ENCODE data around the gene NPTXR. TPM values are rescaled to one million over a fixed set of nuclear protein-coding genes. Genes with fewer than 3 reads are reported as not detected.

Gene NPTXR
- total RNA-seq, 4 donors from 2014 or later, result 2.0 to 5.3 (median 3.6) TPM

DNA sequence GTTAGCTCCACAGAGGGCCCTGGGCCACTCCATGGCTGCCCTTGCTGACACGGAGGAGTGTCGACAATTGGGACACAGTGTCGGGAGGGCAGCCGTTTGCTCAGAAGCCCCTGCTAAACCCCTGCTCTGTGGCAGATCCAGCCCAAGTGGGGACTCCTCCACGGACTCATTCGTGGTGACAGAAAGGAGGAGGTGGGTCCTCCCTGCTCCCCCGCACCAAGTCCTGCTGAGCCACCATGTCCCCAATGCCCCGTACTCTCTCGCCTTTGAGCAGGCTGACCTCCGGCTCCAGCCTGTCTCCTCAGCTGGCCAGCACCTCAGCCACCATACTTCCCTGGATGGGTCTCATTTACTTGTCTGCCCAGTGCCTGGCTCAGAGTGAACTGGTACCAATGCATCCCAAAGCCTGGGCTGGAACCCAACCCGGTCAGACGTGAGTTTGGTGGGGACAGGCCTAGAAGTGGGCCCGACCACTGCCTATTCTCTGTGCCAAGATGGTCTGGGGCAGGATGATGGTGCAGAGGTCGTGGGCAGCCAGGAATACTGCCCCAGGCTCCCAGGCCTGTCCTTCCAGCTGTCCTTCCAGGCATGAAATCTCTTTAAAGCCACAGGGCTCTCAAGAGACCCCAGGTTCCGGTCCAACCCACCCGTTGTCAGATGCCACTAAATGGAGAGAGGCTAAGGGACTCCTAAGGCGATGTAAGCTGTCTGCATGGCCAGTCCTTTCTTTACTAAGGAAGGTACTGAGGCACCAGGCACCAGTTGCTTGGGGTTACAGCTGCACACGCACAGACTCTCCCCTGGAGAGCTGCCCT is 23.9 kb upstream of the NPTXR start:
- TF ChIP-seq, protein P1, sequence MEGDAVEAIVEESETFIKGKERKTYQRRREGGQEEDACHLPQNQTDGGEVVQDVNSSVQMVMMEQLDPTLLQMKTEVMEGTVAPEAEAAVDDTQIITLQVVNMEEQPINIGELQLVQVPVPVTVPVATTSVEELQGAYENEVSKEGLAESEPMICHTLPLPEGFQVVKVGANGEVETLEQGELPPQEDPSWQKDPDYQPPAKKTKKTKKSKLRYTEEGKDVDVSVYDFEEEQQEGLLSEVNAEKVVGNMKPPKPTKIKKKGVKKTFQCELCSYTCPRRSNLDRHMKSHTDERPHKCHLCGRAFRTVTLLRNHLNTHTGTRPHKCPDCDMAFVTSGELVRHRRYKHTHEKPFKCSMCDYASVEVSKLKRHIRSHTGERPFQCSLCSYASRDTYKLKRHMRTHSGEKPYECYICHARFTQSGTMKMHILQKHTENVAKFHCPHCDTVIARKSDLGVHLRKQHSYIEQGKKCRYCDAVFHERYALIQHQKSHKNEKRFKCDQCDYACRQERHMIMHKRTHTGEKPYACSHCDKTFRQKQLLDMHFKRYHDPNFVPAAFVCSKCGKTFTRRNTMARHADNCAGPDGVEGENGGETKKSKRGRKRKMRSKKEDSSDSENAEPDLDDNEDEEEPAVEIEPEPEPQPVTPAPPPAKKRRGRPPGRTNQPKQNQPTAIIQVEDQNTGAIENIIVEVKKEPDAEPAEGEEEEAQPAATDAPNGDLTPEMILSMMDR (IDR thresholded peaks at IDR 0.05; ENCODE audit: low read depth), result no peak

DNA sequence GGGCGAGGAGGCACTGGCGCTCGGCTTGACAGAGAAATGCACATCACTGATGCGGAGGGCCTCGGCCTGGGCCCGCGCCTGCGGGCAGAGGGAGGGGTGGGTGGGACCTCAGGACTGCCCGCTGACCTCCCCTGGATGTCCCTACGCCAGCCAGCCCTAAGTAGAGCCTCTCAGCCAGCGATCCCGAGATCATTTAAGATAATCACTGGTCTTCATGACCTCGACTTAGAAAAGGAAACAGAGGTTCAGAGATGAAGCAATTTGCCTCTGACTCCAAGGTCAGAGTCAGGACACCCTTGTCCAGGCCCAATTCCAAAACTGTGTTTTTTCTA is 23.3 kb upstream of the NPTXR start:
- TF ChIP-seq, protein P1 (IDR thresholded peaks at IDR 0.05; ENCODE audit: low read depth), result no peak

DNA sequence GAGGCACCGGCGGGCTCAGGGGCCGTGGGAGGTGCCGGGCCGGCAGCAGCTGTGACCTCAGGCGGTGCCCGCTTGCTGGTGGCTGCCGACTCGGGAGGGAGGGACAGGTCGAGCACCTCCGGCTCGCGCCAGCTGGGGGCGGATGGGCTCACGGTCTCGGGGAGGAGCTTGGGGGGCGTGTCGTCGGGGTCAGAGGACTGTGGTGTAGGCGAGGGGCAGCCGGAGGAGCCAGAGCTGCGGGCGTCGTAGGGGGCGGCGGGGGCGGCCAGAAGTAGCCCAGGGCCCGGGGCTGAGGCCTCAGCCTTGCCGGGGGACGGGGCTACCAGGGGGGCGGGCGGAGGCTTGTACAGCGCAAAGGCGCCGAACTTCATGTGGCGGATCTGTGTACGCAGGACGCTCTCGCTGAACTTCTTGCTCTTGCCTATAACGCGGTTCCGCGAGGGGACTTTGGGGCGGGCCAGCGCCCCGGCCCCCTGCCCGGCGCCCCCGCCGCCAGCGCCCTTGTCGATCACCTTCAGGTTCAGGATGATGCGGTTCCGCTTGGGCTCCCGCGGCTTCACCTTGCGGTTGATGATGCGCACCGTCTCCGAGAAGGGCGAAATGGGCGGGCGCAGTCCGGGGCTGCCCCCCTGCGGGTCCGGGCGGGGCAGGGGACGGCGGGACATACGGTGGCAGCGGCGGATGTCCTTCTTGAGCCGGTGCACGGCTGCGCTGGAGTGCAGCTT is 22.7 kb upstream of the NPTXR start:
- TF ChIP-seq, protein P1 (IDR thresholded peaks at IDR 0.05; ENCODE audit: low read depth), result no peak

DNA sequence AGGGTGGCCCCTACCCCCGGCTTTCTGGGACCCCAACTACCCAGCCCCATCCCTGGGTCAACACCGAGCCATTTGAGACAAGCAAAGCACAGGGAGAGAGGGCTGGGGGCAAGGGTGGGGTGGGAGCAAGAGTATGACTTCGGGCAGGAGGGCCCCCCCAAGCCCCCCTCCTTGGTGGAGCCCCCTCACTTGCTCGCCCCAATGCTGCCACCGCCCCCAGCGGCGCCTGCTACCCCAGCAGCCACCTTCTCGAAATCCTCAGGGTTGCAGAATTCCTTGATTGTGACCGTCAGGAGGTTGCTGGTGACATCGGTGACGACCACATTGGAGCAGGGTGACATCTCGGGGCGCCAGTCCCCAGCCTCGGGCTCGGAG is 22.2 kb upstream of the NPTXR start:
- TF ChIP-seq, protein P1 (IDR thresholded peaks at IDR 0.05; ENCODE audit: low read depth), result no peak

DNA sequence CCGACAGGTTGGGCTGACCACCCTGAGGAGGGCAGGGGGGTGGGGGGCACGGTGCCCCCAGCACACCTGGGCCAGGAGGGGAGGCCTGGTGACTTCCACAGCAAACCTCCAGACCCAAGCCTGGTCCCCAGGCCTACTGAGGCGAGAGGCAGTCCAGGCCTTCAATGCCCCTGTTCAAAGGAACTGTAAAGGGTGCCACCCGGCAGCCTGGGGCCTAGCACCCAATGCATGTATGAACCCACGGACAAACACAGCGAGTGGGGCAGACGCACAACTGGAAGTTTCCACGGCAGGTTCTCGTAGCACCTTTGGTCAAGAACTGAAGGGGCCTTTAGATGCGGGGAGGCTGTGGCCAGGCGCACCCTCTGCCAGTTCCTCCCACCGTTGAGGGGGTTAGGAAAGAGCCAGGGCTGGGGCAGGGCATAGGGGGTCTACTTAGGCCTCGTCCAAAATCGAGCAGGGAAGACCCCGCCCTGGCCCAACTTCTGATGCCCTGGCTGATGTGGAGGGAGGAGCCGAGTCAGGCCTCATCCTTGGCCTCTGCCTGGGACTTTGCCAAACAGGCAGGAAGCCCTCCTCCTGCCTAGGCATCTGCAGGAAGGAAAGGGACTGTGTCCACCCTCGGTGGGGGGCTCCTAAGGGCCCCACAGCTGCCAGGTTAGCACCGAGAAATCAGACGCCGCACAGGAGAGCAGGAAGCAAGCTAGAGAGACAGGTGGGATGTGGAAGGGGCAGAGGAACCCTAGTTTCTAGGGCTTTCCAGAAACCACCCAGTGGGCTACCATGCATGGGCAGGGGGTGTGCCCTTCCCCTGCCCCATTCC is 21.6 kb upstream of the NPTXR start:
- TF ChIP-seq, protein P1 (IDR thresholded peaks at IDR 0.05; ENCODE audit: low read depth), result no peak

DNA sequence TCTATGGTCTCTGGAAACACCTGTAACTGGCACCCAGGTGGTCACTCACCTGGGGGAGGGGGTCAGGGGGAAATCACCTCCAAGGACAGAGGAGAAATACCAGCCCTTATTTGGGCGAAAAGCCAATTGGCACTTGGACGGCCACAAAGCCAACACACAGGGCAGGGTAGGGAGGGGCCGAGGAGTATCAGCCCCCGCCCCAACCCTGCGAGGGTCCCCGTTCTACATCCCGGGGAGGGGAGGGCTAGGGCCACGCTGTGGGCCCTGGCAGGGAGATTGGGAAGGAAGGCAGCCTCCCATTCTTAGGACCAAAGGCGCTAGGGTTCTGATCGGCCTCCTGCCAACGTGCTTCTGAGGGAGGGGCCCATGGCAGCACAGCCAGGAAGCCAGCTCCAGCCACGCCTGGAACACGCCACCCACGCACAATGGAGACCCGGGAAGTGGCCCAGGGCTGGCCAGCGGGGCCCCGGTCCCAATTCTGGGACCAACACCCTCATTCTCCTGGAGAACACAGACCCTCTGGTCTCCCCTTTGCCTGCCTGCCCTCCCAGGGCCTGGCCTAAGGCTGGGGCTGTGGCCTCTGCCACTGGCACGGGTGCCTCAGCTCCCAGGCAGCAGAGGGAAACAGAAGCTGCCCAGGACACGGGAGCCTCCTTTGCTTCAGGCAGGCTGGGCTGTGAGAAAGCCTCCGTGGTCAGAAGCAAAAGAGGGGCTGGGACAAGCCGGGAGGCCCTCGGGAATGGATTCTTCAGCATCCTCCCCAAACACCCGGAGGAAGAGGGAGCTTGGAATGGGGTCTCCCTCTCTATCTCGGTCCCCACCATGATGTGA is 20.7 kb upstream of the NPTXR start:
- TF ChIP-seq, protein P1 (IDR thresholded peaks at IDR 0.05; ENCODE audit: low read depth), result no peak

All from subcutaneous adipose tissue (tissue), 4 donors.